ENCODE measurements around the gene STK17B.

DNA sequence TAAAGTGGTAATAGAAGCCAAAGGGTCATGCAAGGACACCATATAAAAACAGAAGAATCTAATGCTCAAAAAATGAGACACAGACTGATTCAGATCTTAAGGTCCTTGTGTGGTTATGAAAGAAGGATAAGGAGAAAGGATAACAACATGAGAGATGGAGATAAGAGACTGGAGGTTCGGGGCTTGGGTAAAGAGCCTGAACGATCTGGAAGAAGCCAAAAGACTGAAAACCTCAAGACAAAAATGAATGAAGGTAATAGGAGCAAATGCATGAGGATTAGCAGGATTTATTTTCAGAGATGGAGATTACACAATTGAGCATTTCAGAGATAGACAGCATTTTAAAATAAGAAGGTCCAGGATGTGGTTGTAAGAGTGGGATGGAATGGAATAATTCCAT lies 26.1 kb downstream of the STK17B start:
- TF ChIP-seq POLR2A (IDR thresholded peaks at IDR 0.05; ENCODE audit: low read depth, low read length) (no peak), POLR2AphosphoS5 (IDR thresholded peaks at IDR 0.05; ENCODE audit: low read depth, low read length) (no peak)
